NCI-H2196 (cell line): ENCODE results near the gene MAP4K3.
"Not testable (repeated sequence)": the region's sequence is repeated elsewhere in the genome, so short reads cannot be mapped to it uniquely, and the experiment has no call there.

Experiments used
- DNase-seq: peaks from one replicate; lab custom pipeline; 2025; ENCODE audit not compliant: unreplicated experiment; lab: John Stamatoyannopoulos, UW

MAP4K3 gene

GRCh38 chr2:39409697-39410389, 27.2 kb downstream of the MAP4K3 start:
- no peak for DNase-seq

GRCh38 chr2:39408351-39409136, 28.5 kb downstream of the MAP4K3 start:
- DNase-seq, result no peak

DNA sequence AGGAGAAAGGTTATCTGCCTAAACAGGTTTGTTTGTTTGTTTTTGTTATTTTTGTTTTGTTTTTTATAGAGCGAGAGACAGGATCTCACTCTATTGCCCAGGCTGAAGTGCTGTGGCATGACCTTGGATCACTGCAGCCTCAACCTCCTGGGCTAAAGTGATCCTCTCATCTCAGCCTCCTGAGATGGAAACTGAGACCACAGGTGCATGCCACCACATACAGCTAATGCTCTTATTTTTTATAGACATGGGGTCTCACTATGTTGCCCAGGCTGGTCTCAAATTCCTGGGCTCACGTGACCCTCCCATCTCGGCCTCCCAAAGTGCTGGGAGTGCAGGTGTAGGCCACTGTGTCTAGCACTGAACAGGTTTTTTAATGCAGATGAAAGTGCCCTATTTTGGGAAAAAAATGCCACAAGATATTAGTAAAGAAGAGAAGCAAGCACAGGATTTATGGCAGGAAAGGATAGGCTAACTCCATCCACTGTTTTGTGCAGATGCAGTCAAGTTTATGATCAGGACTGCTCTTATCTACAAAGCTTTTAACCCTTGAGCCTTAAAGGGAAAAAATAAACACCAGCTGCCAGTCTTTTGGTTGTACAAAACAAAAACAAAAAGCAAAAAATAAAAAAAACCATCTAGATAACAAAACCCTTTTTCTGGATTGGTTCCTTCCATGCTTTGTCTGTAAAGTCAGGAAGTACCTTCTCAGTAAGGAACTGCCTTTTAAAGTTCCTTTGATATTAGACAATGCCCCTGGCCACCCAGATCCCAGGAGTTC, 29.4 kb downstream of the MAP4K3 start:
- no peak for DNase-seq

DNA sequence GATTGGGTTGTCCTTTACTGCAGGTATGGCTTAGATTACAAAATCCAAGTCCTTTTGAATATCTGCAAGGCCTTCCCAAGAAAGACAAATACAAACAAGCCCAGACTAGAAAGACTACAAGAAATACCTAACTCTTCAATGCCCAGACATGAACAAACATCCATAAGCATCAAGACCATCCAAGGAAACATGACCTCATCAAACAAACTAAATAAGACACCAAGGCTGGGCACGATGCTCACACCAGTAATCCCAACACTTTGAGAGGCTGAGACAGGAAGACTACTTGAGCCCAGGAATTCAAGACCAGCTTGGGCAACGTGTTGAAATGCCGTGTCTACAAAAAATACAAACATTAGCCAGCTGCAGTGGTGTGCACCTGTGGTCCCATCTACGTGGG, 31.7 kb downstream of the MAP4K3 start:
- no peak for DNase-seq

- DNase-seq, result no peak
Measured at GRCh38 chr2:39403311-39403710, 33.8 kb downstream of the MAP4K3 start.

DNA sequence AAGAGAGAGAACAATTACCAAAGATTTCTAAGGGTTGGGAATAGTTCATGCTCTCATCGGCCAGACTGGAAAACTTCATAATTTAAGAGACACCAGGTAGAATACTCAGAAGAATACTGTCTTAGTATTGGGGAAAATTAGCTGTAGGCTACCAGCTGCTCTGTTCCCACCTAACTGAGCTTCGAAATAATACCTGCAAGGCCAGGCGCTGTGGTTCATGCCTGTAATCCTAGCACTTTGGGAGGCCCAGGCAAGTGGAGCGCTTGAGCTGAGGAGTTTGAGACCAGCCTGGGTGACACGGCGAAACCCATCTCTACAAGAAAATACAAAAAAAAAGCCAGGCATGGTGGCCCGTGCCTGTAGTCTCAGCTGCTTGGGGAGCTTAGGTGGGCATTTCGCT, 35.8 kb downstream of the MAP4K3 start:
- DNase-seq, result no peak

- DNase-seq, result no peak
Measured at GRCh38 chr2:39399570-39399969, 37.5 kb downstream of the MAP4K3 start.

GRCh38 chr2:39395313-39395712, 41.8 kb downstream of the MAP4K3 start:
- no peak for DNase-seq

- no peak for DNase-seq
Measured at GRCh38 chr2:39394516-39394961, 42.5 kb downstream of the MAP4K3 start.

- no peak for DNase-seq
Measured at GRCh38 chr2:39392672-39393071, 44.4 kb downstream of the MAP4K3 start.

- no peak for DNase-seq
Measured at GRCh38 chr2:39390216-39390615, 46.9 kb downstream of the MAP4K3 start.

DNA sequence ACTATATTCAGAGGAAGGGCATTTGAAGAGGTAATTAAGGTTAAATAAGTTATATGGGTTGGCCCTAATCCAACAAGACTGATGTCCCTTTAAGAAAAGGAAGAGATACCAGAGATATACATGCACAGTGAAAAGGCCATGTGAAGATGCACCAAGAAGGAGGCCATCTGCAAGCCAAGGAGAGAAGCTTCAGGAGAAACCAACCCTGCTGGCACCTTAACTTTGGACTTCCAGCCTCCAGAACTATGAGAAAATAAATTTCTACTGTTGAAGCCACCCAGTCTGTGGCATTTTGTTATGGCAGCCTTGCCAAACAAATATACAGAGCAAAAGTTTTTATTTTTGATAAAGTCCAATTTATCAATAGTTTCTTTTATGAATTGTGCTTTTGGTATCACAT, 51.0 kb downstream of the MAP4K3 start:
- no peak for DNase-seq

- no peak for DNase-seq
Measured at GRCh38 chr2:39385172-39385571, 51.9 kb downstream of the MAP4K3 start.

GRCh38 chr2:39384071-39384470, 53.0 kb downstream of the MAP4K3 start:
- DNase-seq, result not testable (repeated sequence)

- no peak for DNase-seq
Measured at GRCh38 chr2:39383146-39383545, 53.9 kb downstream of the MAP4K3 start.

- no peak for DNase-seq
Measured at GRCh38 chr2:39381653-39382052, 55.4 kb downstream of the MAP4K3 start.

DNA sequence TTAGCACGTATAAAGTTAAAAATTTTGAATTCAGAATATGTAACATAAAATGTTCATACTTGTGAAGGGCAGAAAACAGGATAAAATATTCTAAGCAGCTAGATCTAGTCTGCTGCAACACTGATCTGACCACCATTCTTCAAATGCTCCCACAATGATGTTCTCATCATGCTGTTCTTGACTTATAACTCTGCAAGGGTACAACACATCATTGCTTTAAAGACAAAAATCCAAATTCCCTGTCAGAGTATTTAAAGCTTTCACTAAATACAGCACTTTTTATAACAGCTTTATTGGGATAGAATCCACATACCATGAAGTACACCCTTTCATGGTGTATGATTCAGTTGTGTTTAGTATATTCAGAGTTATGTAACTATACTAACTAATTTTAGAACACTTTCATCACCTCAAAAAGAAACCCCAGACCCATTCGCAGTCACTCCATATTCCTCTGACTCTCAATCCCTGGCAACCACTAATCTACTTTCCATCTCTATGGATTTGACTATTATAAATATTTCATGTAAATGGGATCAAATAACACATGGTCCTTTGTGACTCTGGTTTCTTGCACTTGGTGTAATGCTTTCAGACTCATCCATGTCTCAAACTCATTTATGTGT, 56.4 kb downstream of the MAP4K3 start:
- DNase-seq, result no peak

- peak; percentile 62 for DNase-seq
Measured at GRCh38 chr2:39379643-39380524, 57.2 kb downstream of the MAP4K3 start.

- no peak for DNase-seq
Measured at GRCh38 chr2:39378968-39379367, 58.1 kb downstream of the MAP4K3 start.

- no peak for DNase-seq
Measured at GRCh38 chr2:39377226-39377939, 59.7 kb downstream of the MAP4K3 start.
